Measurements from ENCODE around the gene OGFOD1.
A peak's percentile ranks its signal among the peaks of the same experiment; 100 is the strongest.

The OGFOD1 gene

GRCh38 chr16:56421313-56421712 lies 30.0 kb upstream of the OGFOD1 start:
- H2AFZ ChIP-seq (ENCODE audit: low read depth, low read length, severe bottlenecking) = no peak overlapping the region
- H3K9me2 ChIP-seq (replicated peaks; ENCODE audit: insufficient read depth, low read length) = no peaks in the 10 kb centered on the region
- H3K27ac ChIP-seq (ENCODE audit: low read depth, low read length) = peak overlapping the region; percentile 91
- no peak for TF ChIP-seq CTCF (IDR thresholded peaks at IDR 0.05; ENCODE audit: insufficient read depth, low read length, poor library complexity, severe bottlenecking)
- no peak for TF ChIP-seq EZH2phosphoT487 (conservative IDR thresholded peaks at IDR 0.05; ENCODE audit: low read length)
- no peaks in the 10 kb centered on the region for H3K36me3 ChIP-seq (ENCODE audit: low read length)
- peak overlapping the region; percentile 78 for H3K9ac ChIP-seq (ENCODE audit: low read length)
- H4K20me1 ChIP-seq (ENCODE audit: low read depth, low read length) = no peaks in the 10 kb centered on the region
- no peaks in the 10 kb centered on the region for H3K27me3 ChIP-seq (ENCODE audit: low read length)
- peak overlapping the region; percentile 88 for H3K4me3 ChIP-seq (ENCODE audit: insufficient read depth, low read length, poor library complexity, severe bottlenecking)
- H3K79me2 ChIP-seq (ENCODE audit: insufficient read depth, low read length) = peaks cover 85% of the 10 kb centered on the region
- H3K9me3 ChIP-seq (ENCODE audit: insufficient read depth, low read length) = no peaks in the 10 kb centered on the region
- H3F3A ChIP-seq (ENCODE audit: insufficient read depth) = peaks cover 60% of the 10 kb centered on the region
- H3K4me2 ChIP-seq (ENCODE audit: low read depth, low read length, poor library complexity, severe bottlenecking) = peak overlapping the region; percentile 98

- Histone ChIP-seq H4K20me1 (ENCODE audit: low read depth, low read length) (no peaks in the 10 kb centered on the region), H3K27me3 (ENCODE audit: low read length) (no peaks in the 10 kb centered on the region), H3K9me3 (ENCODE audit: insufficient read depth, low read length) (no peaks in the 10 kb centered on the region), H3F3A (ENCODE audit: insufficient read depth) (peaks cover 63% of the 10 kb centered on the region), H3K27ac (ENCODE audit: low read depth, low read length) (peak overlapping the region; percentile 91), H3K4me3 (ENCODE audit: insufficient read depth, low read length, poor library complexity, severe bottlenecking) (peak overlapping the region; percentile 88), H2AFZ (ENCODE audit: low read depth, low read length, severe bottlenecking) (no peak overlapping the region), H3K79me2 (ENCODE audit: insufficient read depth, low read length) (peaks cover 77% of the 10 kb centered on the region), H3K9ac (ENCODE audit: low read length) (peak overlapping the region; percentile 78), H3K9me2 (replicated peaks; ENCODE audit: insufficient read depth, low read length) (no peaks in the 10 kb centered on the region), H3K36me3 (ENCODE audit: low read length) (no peaks in the 10 kb centered on the region), H3K4me2 (ENCODE audit: low read depth, low read length, poor library complexity, severe bottlenecking) (peak overlapping the region; percentile 98)
- TF ChIP-seq CTCF (IDR thresholded peaks at IDR 0.05; ENCODE audit: insufficient read depth, low read length, poor library complexity, severe bottlenecking) = no peak
- no peak for TF ChIP-seq EZH2phosphoT487 (conservative IDR thresholded peaks at IDR 0.05; ENCODE audit: low read length)
Observed at GRCh38 chr16:56421976-56422669, 29.2 kb upstream of the OGFOD1 start.

- Histone ChIP-seq H3K79me2 (ENCODE audit: insufficient read depth, low read length) (peaks cover 69% of the 10 kb centered on the region), H3F3A (ENCODE audit: insufficient read depth) (peaks cover 72% of the 10 kb centered on the region), H4K20me1 (ENCODE audit: low read depth, low read length) (no peaks in the 10 kb centered on the region), H3K27me3 (ENCODE audit: low read length) (no peaks in the 10 kb centered on the region), H3K9me3 (ENCODE audit: insufficient read depth, low read length) (no peaks in the 10 kb centered on the region), H3K4me3 (ENCODE audit: insufficient read depth, low read length, poor library complexity, severe bottlenecking) (peak overlapping the region; percentile 88), H3K36me3 (ENCODE audit: low read length) (no peaks in the 10 kb centered on the region), H2AFZ (ENCODE audit: low read depth, low read length, severe bottlenecking) (no peak overlapping the region), H3K9ac (ENCODE audit: low read length) (peak overlapping the region; percentile 78), H3K4me2 (ENCODE audit: low read depth, low read length, poor library complexity, severe bottlenecking) (peak overlapping the region; percentile 98), H3K9me2 (replicated peaks; ENCODE audit: insufficient read depth, low read length) (no peaks in the 10 kb centered on the region), H3K27ac (ENCODE audit: low read depth, low read length) (peak overlapping the region; percentile 91)
- TF ChIP-seq CTCF (IDR thresholded peaks at IDR 0.05; ENCODE audit: insufficient read depth, low read length, poor library complexity, severe bottlenecking) = no peak
- no peak for TF ChIP-seq EZH2phosphoT487 (conservative IDR thresholded peaks at IDR 0.05; ENCODE audit: low read length)
Observed at GRCh38 chr16:56422896-56423441, 28.4 kb upstream of the OGFOD1 start.

Measured in SU-DHL-6 (cell line).